ENCODE measurements around the gene LBX1.

Gene LBX1

DNA sequence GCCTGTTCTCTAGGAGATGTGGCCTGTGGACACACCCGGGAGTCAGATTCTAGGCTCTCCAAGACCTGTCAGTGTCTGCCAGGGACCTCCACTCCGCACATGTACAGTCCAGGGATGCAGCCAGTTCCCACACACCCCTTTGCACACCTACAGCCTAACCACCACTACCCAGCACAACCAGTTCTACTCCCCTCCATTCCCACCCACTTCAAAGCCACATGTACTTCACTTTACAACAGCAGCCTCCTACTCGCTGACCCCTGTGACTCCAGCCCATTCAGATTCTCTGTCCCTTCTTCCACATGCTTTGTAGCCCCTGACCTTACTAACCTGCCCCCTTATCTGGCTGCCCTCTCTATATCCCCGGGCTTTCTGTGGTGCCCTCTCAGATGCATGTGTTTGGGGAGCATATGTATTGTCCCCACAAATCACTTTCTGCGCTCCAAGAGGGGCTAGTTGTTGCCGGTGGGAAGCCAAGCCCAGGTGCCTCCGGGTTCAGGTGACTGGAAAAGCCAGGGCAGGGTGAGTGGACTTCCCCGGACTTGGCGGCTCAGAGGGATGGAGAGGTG is 7.2 kb downstream of the LBX1 start:
- no peaks in the 10 kb centered on the region for H3K36me3 ChIP-seq (ENCODE audit: control insufficient read depth, low read depth, low read length)
- no peak overlapping the region for H3K9ac ChIP-seq (ENCODE audit: low read length)
- no peak overlapping the region for H3K27ac ChIP-seq (ENCODE audit: low read length)
- peaks cover 100% of the 10 kb centered on the region for H3K27me3 ChIP-seq (ENCODE audit: control insufficient read depth, insufficient read depth, low read length)
- no peak overlapping the region for H3K4me3 ChIP-seq (ENCODE audit: low read length)
- peaks cover 5% of the 10 kb centered on the region for H3K9me3 ChIP-seq (ENCODE audit: control insufficient read depth, low read depth, low read length)
- H3K4me1 ChIP-seq (ENCODE audit: control insufficient read depth, low read depth, low read length) = peaks cover 7% of the 10 kb centered on the region

- Histone ChIP-seq H3K9me3 (ENCODE audit: control insufficient read depth, low read depth, low read length) (peaks cover 8% of the 10 kb centered on the region), H3K27ac (ENCODE audit: low read length) (no peak overlapping the region), H3K36me3 (ENCODE audit: control insufficient read depth, low read depth, low read length) (no peaks in the 10 kb centered on the region), H3K4me3 (ENCODE audit: low read length) (no peak overlapping the region), H3K27me3 (ENCODE audit: control insufficient read depth, insufficient read depth, low read length) (peaks cover 100% of the 10 kb centered on the region), H3K4me1 (ENCODE audit: control insufficient read depth, low read depth, low read length) (peaks cover 12% of the 10 kb centered on the region), H3K9ac (ENCODE audit: low read length) (no peak overlapping the region)
Observed at GRCh38 chr10:101221549-101221948, 7.7 kb downstream of the LBX1 start.

- Histone ChIP-seq H3K27ac (ENCODE audit: low read length) (no peak overlapping the region), H3K4me3 (ENCODE audit: low read length) (no peak overlapping the region), H3K4me1 (ENCODE audit: control insufficient read depth, low read depth, low read length) (peaks cover 16% of the 10 kb centered on the region), H3K27me3 (ENCODE audit: control insufficient read depth, insufficient read depth, low read length) (peaks cover 100% of the 10 kb centered on the region), H3K9ac (ENCODE audit: low read length) (no peak overlapping the region), H3K36me3 (ENCODE audit: control insufficient read depth, low read depth, low read length) (no peaks in the 10 kb centered on the region), H3K9me3 (ENCODE audit: control insufficient read depth, low read depth, low read length) (peaks cover 9% of the 10 kb centered on the region)
Observed at GRCh38 chr10:101219946-101220451, 9.3 kb downstream of the LBX1 start.

- no peak overlapping the region for H3K4me3 ChIP-seq (ENCODE audit: low read length)
- H3K27me3 ChIP-seq (ENCODE audit: control insufficient read depth, insufficient read depth, low read length) = peaks cover 100% of the 10 kb centered on the region
- H3K36me3 ChIP-seq (ENCODE audit: control insufficient read depth, low read depth, low read length) = no peaks in the 10 kb centered on the region
- peaks cover 17% of the 10 kb centered on the region for H3K4me1 ChIP-seq (ENCODE audit: control insufficient read depth, low read depth, low read length)
- H3K27ac ChIP-seq (ENCODE audit: low read length) = no peak overlapping the region
- peaks cover 9% of the 10 kb centered on the region for H3K9me3 ChIP-seq (ENCODE audit: control insufficient read depth, low read depth, low read length)
- H3K9ac ChIP-seq (ENCODE audit: low read length) = no peak overlapping the region
Observed at GRCh38 chr10:101219139-101219945, 9.9 kb downstream of the LBX1 start.

DNA sequence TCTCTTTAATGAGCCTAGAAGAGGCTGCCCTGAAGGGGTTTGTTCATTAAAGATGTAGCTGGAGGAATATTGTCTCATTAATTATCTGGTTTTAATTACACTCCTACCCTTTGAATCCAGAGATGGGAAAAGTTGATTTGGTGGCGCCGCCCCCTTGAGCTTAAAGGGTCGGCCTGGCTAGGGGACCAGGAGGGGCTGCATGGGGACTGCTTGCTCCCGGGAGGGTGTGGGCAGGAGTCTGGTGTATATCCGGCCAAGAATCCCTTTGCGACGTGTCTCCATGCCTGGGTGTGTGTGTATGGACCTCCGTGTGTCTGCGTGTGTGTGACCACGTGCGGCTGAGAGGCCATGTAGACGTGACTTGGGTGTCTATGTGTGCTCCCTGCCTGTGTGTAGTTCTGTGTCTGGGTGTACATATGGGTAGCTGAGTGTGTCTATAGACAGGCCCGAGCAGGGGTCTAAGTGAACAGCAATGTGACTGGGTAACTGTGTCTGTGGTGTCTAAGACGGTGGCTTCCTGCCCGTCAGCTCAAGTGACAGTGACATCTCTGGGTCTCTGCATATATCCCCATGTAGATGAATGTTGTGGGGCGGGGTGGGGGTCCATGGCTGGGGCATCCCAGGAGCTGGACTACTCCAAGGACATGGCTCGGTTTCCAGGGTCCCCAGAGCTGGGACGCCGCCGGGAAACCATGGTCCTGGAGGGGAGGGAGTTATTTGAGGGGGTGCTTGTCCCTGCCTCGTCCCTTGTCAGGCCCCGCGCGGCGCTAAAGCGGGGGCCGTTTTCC is 10.7 kb downstream of the LBX1 start:
- peaks cover 100% of the 10 kb centered on the region for H3K27me3 ChIP-seq (ENCODE audit: control insufficient read depth, insufficient read depth, low read length)

GRCh38 chr10:101217450-101218281 is 11.6 kb downstream of the LBX1 start:
- Histone ChIP-seq H3K27ac (ENCODE audit: low read length) (no peak overlapping the region), H3K4me3 (ENCODE audit: low read length) (peak overlapping the region; percentile 24), H3K9ac (ENCODE audit: low read length) (no peak overlapping the region), H3K4me1 (ENCODE audit: control insufficient read depth, low read depth, low read length) (peaks cover 17% of the 10 kb centered on the region), H3K9me3 (ENCODE audit: control insufficient read depth, low read depth, low read length) (peaks cover 7% of the 10 kb centered on the region), H3K36me3 (ENCODE audit: control insufficient read depth, low read depth, low read length) (no peaks in the 10 kb centered on the region), H3K27me3 (ENCODE audit: control insufficient read depth, insufficient read depth, low read length) (peaks cover 99% of the 10 kb centered on the region)

More for the DNA sequence above, 10.7 kb downstream of the LBX1 start:
- Histone ChIP-seq H3K9ac (ENCODE audit: low read length) (no peak overlapping the region), H3K4me3 (ENCODE audit: low read length) (no peak overlapping the region), H3K36me3 (ENCODE audit: control insufficient read depth, low read depth, low read length) (no peaks in the 10 kb centered on the region), H3K4me1 (ENCODE audit: control insufficient read depth, low read depth, low read length) (peaks cover 17% of the 10 kb centered on the region), H3K27ac (ENCODE audit: low read length) (no peak overlapping the region), H3K9me3 (ENCODE audit: control insufficient read depth, low read depth, low read length) (peaks cover 7% of the 10 kb centered on the region)

DNA sequence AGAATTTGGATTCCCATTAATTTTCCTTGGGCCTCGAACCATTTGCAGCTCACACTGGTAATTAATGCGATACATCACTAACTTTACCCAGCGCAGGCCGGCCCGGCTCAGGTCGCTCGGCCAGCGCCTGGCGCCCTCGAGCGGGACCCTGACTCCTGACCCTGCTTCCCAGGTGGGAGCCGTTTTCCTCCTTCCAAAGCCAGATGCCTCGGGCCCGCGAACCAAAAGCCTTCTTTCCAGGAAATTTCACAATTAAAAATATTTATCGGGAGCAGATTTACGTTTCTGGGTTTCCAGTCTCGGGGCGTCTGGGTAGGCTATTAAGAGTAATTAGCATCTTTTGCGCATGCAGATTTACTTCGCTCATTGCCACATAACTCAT is 12.2 kb downstream of the LBX1 start:
- Histone ChIP-seq H3K27me3 (ENCODE audit: control insufficient read depth, insufficient read depth, low read length) (peaks cover 99% of the 10 kb centered on the region), H3K9me3 (ENCODE audit: control insufficient read depth, low read depth, low read length) (peaks cover 7% of the 10 kb centered on the region), H3K4me1 (ENCODE audit: control insufficient read depth, low read depth, low read length) (peaks cover 17% of the 10 kb centered on the region), H3K4me3 (ENCODE audit: low read length) (peak overlapping the region; percentile 24), H3K9ac (ENCODE audit: low read length) (no peak overlapping the region), H3K36me3 (ENCODE audit: control insufficient read depth, low read depth, low read length) (no peaks in the 10 kb centered on the region), H3K27ac (ENCODE audit: low read length) (no peak overlapping the region)

DNA sequence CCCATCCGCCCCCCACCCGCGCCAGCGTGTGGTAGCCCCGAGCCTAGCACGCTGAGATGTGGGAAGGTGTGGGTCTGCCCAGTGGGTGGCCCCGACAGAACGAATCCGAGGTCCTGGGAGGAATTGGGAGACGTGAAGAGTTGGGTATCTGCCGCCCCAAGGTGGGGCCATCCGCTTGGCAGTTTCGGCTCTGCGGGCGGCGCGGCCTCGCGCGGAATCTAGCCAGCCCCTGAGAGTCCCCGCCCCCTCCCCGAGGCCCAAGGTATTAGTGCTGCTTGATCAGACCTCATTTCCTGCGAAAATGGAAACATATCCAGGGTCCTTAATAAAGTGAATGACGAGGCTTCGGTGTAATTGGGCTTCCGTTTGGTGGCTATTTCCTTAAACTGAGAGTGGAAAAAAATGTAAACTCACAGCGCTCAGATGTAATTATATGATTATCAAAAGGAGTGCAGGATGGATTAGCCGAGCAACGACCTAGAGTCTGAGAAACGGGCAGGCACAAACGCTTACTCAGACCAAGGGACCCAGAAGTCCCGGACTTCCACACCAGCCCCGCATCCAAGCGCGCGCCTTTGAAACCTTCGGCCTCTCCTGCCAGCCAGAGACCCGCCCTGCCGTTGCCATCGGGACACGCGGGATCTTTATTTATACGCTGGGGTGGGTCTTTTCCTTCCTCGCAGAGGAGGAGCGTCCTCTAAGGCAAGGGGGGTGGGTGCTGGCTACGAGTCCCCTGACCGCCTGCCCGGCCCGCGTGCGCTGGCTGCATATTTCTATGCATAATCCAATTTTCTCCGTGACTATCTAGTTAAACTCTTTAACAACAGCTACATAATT is 12.8 kb downstream of the LBX1 start:
- peaks cover 7% of the 10 kb centered on the region for H3K9me3 ChIP-seq (ENCODE audit: control insufficient read depth, low read depth, low read length)
- peaks cover 17% of the 10 kb centered on the region for H3K4me1 ChIP-seq (ENCODE audit: control insufficient read depth, low read depth, low read length)
- H3K27ac ChIP-seq (ENCODE audit: low read length) = no peak overlapping the region
- H3K4me3 ChIP-seq (ENCODE audit: low read length) = no peak overlapping the region
- H3K9ac ChIP-seq (ENCODE audit: low read length) = no peak overlapping the region
- H3K27me3 ChIP-seq (ENCODE audit: control insufficient read depth, insufficient read depth, low read length) = peaks cover 99% of the 10 kb centered on the region
- no peaks in the 10 kb centered on the region for H3K36me3 ChIP-seq (ENCODE audit: control insufficient read depth, low read depth, low read length)

GRCh38 chr10:101215397-101216206 is 13.7 kb downstream of the LBX1 start:
- Histone ChIP-seq H3K4me3 (ENCODE audit: low read length) (peak overlapping the region; percentile 6), H3K27ac (ENCODE audit: low read length) (no peak overlapping the region), H3K27me3 (ENCODE audit: control insufficient read depth, insufficient read depth, low read length) (peaks cover 99% of the 10 kb centered on the region), H3K36me3 (ENCODE audit: control insufficient read depth, low read depth, low read length) (no peaks in the 10 kb centered on the region), H3K9ac (ENCODE audit: low read length) (no peak overlapping the region), H3K9me3 (ENCODE audit: control insufficient read depth, low read depth, low read length) (peaks cover 4% of the 10 kb centered on the region), H3K4me1 (ENCODE audit: control insufficient read depth, low read depth, low read length) (peaks cover 17% of the 10 kb centered on the region)
